NCI-H526 treated with DMSO at 0.1 percent for 48 hours (cell line): ENCODE data around the gene C1QB.
"Not testable (repeated sequence)": the region's sequence is repeated elsewhere in the genome, so short reads cannot be mapped to it uniquely, and the experiment has no call there.

ENCODE experiments used
- DNase-seq: peaks from one replicate; lab custom pipeline; 2025; lab: John Stamatoyannopoulos, UW

Gene C1QB

GRCh38 chr1:22662986-22663408 is 10.0 kb downstream of the C1QB start:
- DNase-seq = no peak

GRCh38 chr1:22665752-22666151 is 12.7 kb downstream of the C1QB start:
- DNase-seq = no peak

DNA sequence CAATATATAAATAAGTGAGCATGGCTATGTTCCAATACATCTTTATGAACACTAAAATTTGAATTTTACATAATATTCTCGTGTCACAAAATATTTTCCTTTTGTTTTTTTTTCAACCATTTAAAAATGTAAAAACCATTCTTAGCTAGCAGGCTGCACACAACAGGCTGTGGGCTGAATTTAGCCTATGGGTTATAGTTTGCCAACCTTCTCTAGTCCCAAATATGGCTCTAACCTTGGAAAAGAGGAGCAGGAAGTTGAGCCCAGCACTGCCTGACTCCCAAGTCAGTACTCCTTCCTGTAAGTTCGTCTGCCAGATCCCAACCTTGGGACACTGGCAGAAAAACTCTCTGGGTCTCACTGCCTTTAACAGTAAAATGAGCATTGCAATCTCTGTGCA is 13.4 kb downstream of the C1QB start:
- DNase-seq = no peak

GRCh38 chr1:22668840-22669239 is 15.8 kb downstream of the C1QB start:
- not testable (repeated sequence) for DNase-seq

DNA sequence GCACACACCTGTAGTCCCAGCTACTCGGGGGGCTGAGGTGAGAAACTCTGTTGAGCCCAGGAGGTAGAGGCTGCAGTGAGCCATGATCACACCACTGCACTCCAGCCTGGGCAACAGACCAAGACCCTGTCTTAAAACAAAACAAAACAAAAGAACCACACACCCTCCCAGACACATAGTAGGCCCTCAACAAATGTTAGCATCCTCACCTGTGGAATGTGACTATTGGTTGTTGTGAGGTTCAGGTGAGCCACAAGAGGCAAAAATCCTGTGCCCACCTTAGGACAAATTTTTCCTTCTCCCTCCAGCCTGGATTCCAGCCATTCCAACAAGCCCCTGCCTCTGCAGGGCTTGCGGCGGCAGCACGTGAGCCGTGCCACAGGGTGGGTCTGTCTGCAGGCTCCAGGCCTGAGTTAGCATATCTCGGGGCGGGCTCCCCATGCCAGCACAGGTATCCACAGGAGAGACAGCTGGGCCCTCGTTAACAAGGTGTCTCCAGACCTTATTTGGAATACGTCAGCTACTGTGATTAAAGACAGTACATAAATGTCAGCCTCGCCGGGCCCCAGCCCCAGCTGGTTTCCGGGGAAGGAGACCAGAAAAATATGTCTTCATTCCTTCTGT is 17.4 kb downstream of the C1QB start:
- no peak for DNase-seq

DNA sequence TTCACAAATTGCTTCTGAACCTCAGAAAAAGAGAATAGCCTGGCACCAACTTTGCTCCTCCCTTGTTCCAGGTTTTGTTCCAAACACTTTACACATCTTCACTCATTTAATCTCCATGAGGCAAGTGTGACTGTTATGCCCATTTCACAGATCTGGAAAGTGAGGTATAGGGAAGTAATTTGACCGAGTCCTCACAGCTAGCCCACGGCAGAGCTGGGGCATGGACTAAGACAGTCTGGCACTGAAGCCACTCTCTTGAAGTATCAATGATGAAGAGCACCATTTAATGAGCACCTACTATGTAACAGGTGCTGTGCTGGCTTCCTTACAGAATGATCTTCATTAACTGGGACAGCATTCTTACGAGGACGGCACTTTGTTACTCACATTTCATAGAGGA is 19.0 kb downstream of the C1QB start:
- DNase-seq = no peak

DNA sequence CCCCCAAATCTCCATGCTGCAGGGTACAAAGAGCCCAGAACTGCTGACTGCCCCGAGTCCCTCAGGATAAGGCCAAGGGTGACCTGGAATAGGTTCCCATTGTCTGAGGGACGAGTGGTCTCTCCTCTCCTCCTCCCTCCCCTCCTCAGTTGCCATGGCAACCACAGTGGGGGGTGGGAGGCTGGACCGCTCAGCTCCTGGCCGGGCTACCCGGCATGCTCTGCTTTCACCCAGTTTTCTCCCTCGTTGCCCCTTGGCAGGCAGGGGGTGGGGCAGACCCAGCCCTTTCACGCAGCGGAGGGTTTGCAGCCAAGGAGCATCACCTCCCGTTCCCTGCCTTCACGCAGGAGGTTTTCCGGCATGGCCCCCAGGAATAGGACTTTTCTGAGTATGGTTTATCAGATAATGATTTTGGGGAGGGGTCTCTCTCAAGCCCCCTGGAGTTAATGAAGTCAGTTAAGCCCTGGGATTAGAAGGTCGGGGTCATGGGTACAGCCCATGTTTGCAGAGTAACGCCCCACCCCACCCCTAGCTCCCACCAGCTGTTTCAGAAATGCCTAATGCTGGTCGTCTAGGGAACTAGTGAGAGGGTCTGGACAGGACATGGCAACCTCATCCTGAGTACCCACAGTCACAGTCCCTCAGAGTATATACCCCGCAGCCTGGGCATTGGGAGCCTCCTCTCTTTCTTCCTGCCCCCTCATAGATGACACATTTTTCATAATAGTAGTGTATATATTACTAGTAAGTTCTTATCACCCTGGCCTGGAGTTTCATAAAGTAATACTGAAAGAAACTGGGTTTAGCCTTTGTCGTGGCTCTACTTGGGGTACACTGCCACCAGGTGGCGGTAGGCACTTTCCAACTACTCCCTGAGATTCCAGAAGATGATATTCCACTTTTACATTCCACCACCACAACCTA is 20.7 kb downstream of the C1QB start:
- DNase-seq = peak; percentile 13

GRCh38 chr1:22674410-22674749 is 21.3 kb downstream of the C1QB start:
- no peak for DNase-seq

DNA sequence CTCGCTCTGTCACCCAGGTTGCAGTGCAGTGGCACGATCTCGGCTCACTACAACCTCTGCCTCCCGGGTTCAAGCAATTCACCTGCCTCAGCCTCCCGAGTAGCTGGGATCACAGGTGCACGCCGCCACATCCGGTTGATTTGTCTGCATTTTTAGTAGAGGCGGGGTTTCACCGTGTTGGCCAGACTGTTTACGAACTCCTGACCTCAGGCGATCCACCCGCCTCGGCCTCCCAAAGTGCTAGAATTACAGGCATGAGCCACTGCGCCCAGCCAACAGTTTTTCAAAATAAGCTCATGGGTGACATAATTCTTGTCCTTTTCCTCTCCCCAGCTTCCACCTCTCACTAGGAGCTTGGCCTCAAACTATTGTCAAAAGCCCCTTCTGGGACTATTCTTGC is 23.1 kb downstream of the C1QB start:
- not testable (repeated sequence) for DNase-seq

DNA sequence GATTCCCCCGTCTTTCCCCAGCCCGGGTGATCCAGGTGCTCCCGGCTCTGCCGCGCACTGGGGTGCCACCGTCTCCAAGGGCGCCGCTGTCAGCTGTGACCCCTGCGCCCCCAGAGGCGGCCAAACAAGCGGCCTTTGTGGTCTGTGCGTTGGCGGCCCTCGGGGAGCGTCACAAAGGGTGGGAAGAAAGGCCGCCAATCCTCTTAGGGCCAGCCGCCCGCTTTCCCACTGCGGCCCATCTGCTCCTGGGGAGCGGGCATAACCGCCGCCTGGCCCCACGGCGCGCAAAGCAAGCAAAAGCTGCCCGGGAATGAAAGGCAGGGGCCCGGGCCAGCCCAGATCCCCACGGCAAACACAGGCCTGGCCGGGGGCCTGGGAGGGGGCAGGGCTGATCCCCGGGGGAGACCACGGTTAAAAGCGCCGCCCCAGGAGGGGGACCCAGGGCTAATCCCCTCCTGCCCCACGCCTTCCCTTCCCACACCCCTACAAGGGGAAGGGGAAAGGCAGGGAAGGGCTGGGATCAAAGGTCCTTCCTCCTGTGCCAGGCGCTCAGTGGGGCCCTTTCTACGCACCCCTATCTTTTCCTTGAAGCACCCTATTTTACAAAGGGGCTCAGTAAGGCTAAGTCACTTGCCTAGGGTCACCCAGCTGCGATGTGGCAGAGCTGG is 24.0 kb downstream of the C1QB start:
- no peak for DNase-seq

- DNase-seq = no peak
These were observed 25.2 kb downstream of the C1QB start for GRCh38 chr1:22677931-22678896.

GRCh38 chr1:22680726-22681125 is 27.7 kb downstream of the C1QB start:
- DNase-seq = no peak

GRCh38 chr1:22681556-22682276 is 28.7 kb downstream of the C1QB start:
- no peak for DNase-seq

GRCh38 chr1:22683547-22683946 is 30.5 kb downstream of the C1QB start:
- DNase-seq = no peak

- DNase-seq = no peak
These were observed 32.6 kb downstream of the C1QB start for GRCh38 chr1:22685591-22686059.

- DNase-seq = no peak
These were observed 34.2 kb downstream of the C1QB start for GRCh38 chr1:22687191-22687590.

DNA sequence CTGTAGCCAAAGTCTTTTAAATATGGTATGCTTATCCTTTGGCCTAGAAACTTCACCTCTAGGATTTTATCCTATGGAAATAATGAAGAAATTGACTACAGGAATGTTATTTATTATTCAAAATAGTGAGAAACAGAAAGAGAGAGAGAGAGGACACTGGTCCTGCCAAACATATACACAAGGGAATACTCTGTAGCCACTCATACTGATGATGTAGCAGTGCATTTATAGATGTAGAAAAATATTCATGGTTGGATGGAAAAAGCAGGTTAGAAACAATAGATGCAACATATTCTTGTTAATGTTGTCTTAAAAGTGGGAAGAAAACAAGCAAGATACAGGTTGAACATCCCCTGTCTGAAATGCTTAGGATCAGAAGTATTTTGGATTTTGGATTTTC is 35.4 kb downstream of the C1QB start:
- no peak for DNase-seq

- DNase-seq = no peak
These were observed 36.5 kb downstream of the C1QB start for GRCh38 chr1:22689505-22689904.

- DNase-seq = no peak
These were observed 38.2 kb downstream of the C1QB start for GRCh38 chr1:22691031-22691753.

DNA sequence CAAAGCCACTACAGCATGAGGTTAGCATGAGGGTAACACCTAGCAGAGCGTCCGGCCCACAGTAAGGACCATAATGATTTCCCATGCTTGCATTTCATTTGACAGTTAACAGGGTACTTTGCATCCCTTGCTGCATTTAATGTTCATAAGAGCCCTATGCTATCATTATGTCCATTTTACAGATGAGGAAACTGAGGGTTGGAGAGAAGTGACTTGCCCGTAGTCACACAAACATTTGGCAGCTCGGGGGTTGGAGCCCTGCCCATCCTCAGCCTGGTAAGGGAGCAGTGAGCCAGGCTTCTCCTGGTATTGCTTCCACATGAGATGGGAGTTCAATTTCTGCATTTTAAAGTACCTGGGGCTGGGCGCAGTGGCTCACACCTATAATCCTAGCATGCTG is 41.1 kb downstream of the C1QB start:
- no peak for DNase-seq
